ENCODE results near the gene TRAPPC4. TPM values are rescaled to one million over a fixed set of nuclear protein-coding genes. Genes with fewer than 3 reads are reported as not detected.

TRAPPC4 gene
- total RNA-seq, 1 donor from 2014 or later: 60.1 TPM

DNA sequence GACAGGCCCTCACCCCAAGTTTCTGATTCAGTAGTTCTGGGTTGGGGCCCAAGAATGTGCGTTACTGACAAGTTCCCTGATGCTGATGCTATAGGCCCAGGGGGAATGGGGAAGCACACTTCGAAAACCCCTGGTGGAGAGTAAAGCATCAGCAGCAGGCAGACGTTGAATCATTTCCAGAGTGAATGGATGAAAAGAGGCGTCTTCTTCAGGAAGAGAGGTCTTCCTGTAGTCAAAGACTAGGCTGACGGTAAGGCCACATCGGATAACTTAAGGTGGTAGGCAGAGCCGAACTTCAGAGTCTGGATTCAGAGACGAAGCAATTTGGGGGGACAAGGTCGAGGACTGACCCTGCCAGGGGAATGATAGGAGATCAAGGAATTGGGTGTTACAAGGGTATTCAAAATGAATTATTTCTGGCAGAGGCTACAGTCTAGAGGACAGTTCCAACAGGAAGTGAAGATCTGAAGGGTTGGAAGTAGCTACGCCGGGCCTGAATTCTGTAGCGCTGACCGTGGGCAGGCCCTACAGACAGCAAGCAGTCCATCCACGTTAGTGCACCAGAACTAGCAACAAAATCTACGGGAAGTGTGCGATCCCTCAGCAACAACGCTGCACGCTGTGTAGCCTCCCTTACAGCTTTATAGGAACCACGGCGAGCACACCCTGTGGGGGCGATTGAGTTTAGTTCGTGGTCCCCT, 21.5 kb upstream of the TRAPPC4 start:
- CTCF ChIA-PET: no interaction called here
- DNase-seq: no peak
- intact Hi-C loops (cut with micrococcal nuclease): loop anchor here (5.0 to 10.0 kb wide), 2 partner anchors 58 to 320 kb away; partner anchors contain the start of genes HYOU1 and MCAM
- Mint-ChIP-seq H3K36me3 (ENCODE audit: low read depth) (peaks cover 33% of the 10 kb centered on the region), H3K27ac (peak overlapping the region; percentile 91), H3K9me3 (no peaks in the 10 kb centered on the region), H3K4me3 (peak overlapping the region; percentile 95), H3K27me3 (no peaks in the 10 kb centered on the region), H3K4me1 (peaks cover 32% of the 10 kb centered on the region)
- ATAC-seq (ENCODE audit: low read depth): peak; percentile 14
- TF ChIP-seq, protein P1, sequence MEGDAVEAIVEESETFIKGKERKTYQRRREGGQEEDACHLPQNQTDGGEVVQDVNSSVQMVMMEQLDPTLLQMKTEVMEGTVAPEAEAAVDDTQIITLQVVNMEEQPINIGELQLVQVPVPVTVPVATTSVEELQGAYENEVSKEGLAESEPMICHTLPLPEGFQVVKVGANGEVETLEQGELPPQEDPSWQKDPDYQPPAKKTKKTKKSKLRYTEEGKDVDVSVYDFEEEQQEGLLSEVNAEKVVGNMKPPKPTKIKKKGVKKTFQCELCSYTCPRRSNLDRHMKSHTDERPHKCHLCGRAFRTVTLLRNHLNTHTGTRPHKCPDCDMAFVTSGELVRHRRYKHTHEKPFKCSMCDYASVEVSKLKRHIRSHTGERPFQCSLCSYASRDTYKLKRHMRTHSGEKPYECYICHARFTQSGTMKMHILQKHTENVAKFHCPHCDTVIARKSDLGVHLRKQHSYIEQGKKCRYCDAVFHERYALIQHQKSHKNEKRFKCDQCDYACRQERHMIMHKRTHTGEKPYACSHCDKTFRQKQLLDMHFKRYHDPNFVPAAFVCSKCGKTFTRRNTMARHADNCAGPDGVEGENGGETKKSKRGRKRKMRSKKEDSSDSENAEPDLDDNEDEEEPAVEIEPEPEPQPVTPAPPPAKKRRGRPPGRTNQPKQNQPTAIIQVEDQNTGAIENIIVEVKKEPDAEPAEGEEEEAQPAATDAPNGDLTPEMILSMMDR (IDR thresholded peaks at IDR 0.05): no peak
- POLR2A ChIA-PET: interaction anchor here (0.5 to 2.6 kb wide), 18 partner anchors 8 to 427 kb away, joined by 3 to 33 read pairs (median 4); partner anchors contain the start of genes C2CD2L, DDX6, HINFP and HMBS

DNA sequence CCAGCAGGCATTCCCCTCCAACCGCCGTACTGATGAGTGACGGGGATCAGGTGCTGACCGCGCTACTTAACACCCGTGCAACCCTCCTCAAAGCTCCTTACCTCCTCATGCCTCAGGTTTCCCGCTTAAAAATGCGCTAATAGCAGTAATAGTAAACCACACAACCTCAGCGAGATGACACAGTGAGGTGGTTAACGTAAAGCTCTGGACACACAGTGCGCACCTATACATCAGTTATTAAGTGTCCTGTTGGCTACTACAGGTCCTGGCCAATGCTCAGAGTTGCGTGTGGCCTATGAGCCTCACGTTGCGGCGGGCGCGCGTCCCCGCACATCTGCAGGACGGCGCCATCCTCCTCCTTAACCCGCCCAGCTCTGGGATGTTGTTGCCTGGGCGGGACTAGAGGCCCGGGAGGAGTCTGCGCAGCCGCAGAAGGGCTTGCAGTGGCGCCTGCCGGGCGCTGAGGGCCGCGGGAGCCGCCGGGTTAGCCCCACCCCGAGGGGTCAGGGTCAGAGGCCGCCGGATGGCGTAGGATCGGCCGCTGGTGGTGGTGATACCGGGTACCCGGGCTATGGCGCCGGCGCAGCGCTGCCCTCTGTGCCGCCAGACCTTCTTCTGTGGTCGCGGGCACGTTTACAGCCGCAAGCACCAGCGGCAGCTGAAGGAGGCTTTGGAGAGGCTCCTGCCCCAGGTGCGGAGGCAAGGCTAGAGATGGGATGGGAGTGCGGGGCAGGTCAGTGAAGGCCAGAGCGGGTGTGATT, 20.8 kb upstream of the TRAPPC4 start, which contains the start of gene CENATAC:
CENATAC (plus strand) TSS at position 512 of the 761 bp plus-strand sequence; CDS start at position 572, 60 bp downstream.
- Mint-ChIP-seq H3K27ac (peak within 1 kb of the TSS; percentile 91), H3K4me3 (peak within 1 kb of the TSS; percentile 95), H3K9me3 (no peaks in the 10 kb centered on the region), H3K4me1 (peaks cover 32% of the 10 kb centered on the region), H3K27me3 (no peaks in the 10 kb centered on the region), H3K36me3 (ENCODE audit: low read depth) (peaks cover 41% of the 10 kb centered on the region)
- DNase-seq (peak; percentile 91), ATAC-seq (ENCODE audit: low read depth) (peak; percentile 95)
- ChIA-PET CTCF (no interaction called here), POLR2A (interaction anchor here (0.5 to 2.6 kb wide), 17 partner anchors 8 to 428 kb away, joined by 3 to 33 read pairs (median 4); partner anchors contain the start of genes C2CD2L, DDX6, HINFP and HMBS)
- intact Hi-C loops (cut with micrococcal nuclease): loop anchor here (1.0 to 10.0 kb wide), 7 partner anchors 20 to 425 kb away; partner anchors contain the start of genes ARCN1, C2CD2L, HYOU1 and MCAM
- TF ChIP-seq, protein P1 (IDR thresholded peaks at IDR 0.05): no peak

DNA sequence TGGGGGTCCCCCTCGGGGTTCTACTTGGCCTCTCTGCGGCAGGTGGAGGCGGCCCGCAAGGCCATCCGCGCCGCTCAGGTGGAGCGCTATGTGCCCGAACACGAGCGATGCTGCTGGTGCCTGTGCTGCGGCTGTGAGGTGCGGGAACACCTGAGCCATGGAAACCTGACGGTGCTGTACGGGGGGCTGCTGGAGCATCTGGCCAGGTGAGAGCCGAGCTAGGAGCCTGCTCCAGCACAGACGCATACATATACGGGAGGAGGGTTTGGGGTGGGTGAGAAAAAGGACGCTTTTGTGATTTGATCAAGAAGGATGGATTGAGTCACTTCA, 20.2 kb upstream of the TRAPPC4 start:
- ChIA-PET CTCF (no interaction called here), POLR2A (interaction anchor here (0.6 to 2.6 kb wide), 9 partner anchors 12 to 208 kb away, joined by 3 to 33 read pairs (median 4); partner anchors contain the start of genes DDX6, HYOU1, RPS25 and TRAPPC4)
- Mint-ChIP-seq H3K4me3 (peak overlapping the region; percentile 95), H3K4me1 (peaks cover 32% of the 10 kb centered on the region), H3K27me3 (no peaks in the 10 kb centered on the region), H3K9me3 (no peaks in the 10 kb centered on the region), H3K27ac (peak overlapping the region; percentile 91), H3K36me3 (ENCODE audit: low read depth) (peaks cover 46% of the 10 kb centered on the region)
- DNase-seq: no peak
- TF ChIP-seq, protein P1 (IDR thresholded peaks at IDR 0.05): no peak
- intact Hi-C loops (cut with micrococcal nuclease): loop anchor here (1.0 to 10.0 kb wide), 7 partner anchors 20 to 426 kb away; partner anchors contain the start of genes ARCN1, C2CD2L, HYOU1 and MCAM
- ATAC-seq (ENCODE audit: low read depth): peak; percentile 12

DNA sequence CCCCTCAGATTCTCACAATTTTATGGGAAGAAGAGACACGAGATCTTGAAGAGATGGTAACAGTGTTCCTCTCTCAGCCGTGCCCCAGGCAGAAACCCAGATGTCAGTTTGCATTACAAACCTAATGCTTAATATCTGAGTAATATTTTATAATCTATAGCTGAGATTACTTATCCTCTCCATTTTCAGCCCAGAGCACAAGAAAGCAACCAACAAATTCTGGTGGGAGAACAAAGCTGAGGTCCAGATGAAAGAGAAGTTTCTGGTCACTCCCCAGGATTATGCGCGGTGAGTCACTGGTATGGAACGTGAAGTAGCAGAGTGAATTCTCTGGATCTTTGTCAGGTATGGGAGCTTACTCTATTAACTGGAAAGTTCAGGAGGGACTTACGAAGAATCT, 19.7 kb upstream of the TRAPPC4 start:
- CTCF ChIA-PET: no interaction called here
- POLR2A ChIA-PET: interaction anchor here (2.2 to 2.6 kb wide), 3 partner anchors 15 to 69 kb away, joined by 17 to 33 read pairs (median 18); partner anchors contain the start of genes RPS25, TRAPPC4 and VPS11
- Mint-ChIP-seq H3K9me3 (no peaks in the 10 kb centered on the region), H3K4me3 (peak overlapping the region; percentile 95), H3K36me3 (ENCODE audit: low read depth) (peaks cover 51% of the 10 kb centered on the region), H3K27me3 (no peaks in the 10 kb centered on the region), H3K27ac (peak overlapping the region; percentile 91), H3K4me1 (peaks cover 32% of the 10 kb centered on the region)
- DNase-seq (no peak), ATAC-seq (ENCODE audit: low read depth) (no peak)
- TF ChIP-seq, protein P1 (IDR thresholded peaks at IDR 0.05): no peak
- intact Hi-C loops (cut with micrococcal nuclease): loop anchor here (1.0 to 10.0 kb wide), 7 partner anchors 19 to 426 kb away; partner anchors contain the start of genes ARCN1, C2CD2L, HYOU1 and MCAM

Measured in activated B cell treated with CpG ODN at 0.5 μM for 24 hours (primary cell).